WI38 (cell line): ENCODE data around the gene LGI1.

Source experiments
- H3K4me3 ChIP-seq: 2 replicates; pipeline ENCODE4 v1.5.1; 2011; ENCODE audit warnings: low read depth, mild to moderate bottlenecking, control low read depth, low read length
- CTCF ChIP-seq: IDR thresholded peaks from 2 replicates; pipeline ENCODE4 v1.5.1; 2012; ENCODE audit warnings: low read depth, mild to moderate bottlenecking, control low read depth, low read length

LGI1 gene

GRCh38 chr10:93755443-93756116, 2.2 kb upstream of the LGI1 start:
- H3K4me3 ChIP-seq, result no peak overlapping the region
- no peak for TF ChIP-seq CTCF

- no peak for TF ChIP-seq CTCF
Observed at GRCh38 chr10:93756118-93756517, 1.6 kb upstream of the LGI1 start.

GRCh38 chr10:93757136-93757535, 600 bp upstream of the LGI1 start:
- TF ChIP-seq CTCF, result no peak
- no peak overlapping the region for H3K4me3 ChIP-seq

More at GRCh38 chr10:93756118-93756517, 1.6 kb upstream of the LGI1 start:
- no peak overlapping the region for H3K4me3 ChIP-seq

- no peak overlapping the region for H3K4me3 ChIP-seq
- TF ChIP-seq CTCF, result no peak
Observed at GRCh38 chr10:93758508-93758885, 761 bp downstream of the LGI1 start.

- no peak for TF ChIP-seq CTCF
- no peak overlapping the region for H3K4me3 ChIP-seq
Observed at GRCh38 chr10:93758891-93759410, 1.2 kb downstream of the LGI1 start.

GRCh38 chr10:93760490-93760889, 2.8 kb downstream of the LGI1 start:
- no peak for TF ChIP-seq CTCF
- H3K4me3 ChIP-seq, result no peak overlapping the region

- H3K4me3 ChIP-seq, result no peak overlapping the region
- TF ChIP-seq CTCF, result no peak
Observed at GRCh38 chr10:93762979-93763391, 5.2 kb downstream of the LGI1 start.
